A172 (cell line): Measurements from ENCODE around the gene SIL1. TPM values are rescaled to one million over a fixed set of nuclear protein-coding genes. Genes with fewer than 3 reads are reported as not detected.
"Not testable (repeated sequence)": the region's sequence is repeated elsewhere in the genome, so short reads cannot be mapped to it uniquely, and the experiment has no call there.

Source experiments
- DNase-seq: peaks from one replicate; pipeline ENCODE4 v3.0.0-alpha.2; 2015; ENCODE audit warnings: low spot score
- total RNA-seq: library from RNA; depleted of rRNA; stranded (reverse); fragments of >200 nt; shearing (Covaris generic); gene quantifications from 2 replicates; pipeline ENCODE4 v1.2.3, GENCODE V29; 2014

SIL1 gene
- total RNA-seq, 1 experiment from 2014 or later, result 60.4 TPM

- DNase-seq, result no peak
Measured at GRCh38 chr5:139204196-139204595, 6.0 kb upstream of the SIL1 start.

DNA sequence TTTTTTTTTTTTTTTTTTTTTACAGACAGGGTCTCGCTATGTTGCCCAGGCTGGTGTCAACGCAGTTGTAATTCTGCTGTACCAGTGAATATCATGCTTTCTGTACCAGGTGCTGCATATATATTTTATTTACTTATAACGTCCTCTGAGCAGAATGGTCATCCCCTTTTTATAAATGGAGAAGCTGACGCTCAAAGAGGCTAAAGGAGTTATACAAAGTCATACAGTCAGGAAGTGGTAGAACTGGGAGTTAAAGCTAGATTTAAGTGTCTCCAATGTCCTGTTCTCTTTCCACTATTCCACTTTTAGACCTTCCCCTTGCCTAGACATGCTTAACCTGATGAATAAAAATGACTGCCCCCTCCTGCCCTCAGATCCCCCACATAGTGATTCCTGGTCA lies 1.2 kb upstream of the SIL1 start:
- no peak for DNase-seq

GRCh38 chr5:139196296-139196956 lies 1.7 kb downstream of the SIL1 start:
- no peak for DNase-seq

DNA sequence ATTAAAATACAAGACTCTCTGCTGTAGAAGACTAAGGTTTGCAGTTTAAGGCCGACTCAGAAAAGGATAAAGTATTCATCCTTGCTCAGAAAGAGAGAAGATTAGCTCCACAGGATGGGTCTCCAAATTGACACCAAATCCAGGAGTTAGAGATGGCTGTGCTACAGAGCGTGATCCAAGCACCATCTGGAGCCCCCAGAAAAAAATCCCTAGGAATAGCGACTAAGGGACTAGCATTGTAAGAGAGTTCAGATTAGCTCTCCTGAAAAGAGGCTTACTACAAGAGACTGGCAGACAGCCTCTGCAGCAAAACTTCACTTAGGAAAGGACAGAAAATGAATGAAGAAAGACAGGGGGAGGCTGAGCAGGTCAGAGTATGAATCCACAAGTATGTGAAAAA lies 3.7 kb downstream of the SIL1 start:
- DNase-seq, result no peak

- no peak for DNase-seq
Measured at GRCh38 chr5:139193928-139194327, 4.2 kb downstream of the SIL1 start.

DNA sequence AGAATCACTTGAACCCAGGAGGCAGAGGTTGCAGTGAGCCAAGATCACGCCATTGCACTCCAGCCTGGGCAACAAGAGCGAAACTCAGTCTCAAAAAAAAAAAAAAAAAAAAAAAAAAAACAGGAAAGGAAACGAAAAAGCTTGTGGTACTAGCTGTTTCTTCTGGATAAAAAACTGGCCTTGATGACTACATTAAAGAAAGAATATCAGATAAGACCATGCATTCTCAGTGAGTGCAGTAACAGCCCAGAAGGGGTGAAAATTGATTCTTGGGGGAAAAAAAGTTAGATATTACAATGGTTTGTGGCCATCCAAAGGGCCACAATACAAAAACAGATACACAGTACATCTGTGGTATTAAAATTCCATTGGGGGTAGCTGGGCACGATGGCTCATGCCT lies 5.3 kb downstream of the SIL1 start:
- not testable (repeated sequence) for DNase-seq

DNA sequence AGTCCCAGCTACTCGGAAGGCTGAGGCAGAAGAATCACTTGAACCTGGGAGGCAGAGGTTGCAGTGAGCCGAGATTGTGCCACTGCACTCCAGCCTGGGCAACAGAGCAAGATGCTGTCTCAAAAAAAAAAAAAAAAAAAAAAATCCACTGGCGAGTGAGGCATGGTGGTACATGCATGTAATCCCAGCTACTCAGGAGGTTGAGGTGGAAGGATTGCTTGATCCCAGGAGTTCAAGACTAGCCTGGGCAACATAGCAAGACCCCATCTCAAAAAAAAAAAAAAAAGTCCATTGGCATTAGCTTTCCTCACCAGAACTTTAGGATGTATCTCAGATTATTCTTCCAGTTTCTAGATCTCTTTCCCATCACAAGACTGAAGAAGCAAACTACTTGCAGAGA lies 6.2 kb downstream of the SIL1 start:
- DNase-seq, result not testable (repeated sequence)

DNA sequence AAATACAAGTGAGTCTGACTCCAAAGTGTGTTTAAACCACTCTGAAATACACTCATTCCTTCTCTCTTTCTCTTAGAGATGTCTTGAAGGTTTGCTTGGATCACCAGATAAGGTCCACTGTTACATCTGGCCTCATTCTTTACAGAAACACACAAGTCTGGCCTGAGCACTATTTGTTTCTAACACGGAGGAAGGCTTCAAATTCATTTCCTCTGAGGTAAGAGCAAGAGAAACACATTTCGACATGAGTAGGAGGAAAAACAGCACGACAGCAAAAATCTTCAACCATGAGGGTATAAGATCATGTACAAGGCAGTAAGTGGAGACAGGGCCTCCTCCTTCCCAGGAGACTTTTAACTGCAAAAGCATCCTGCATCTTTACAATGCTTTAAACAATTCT lies 8.0 kb downstream of the SIL1 start:
- DNase-seq, result no peak

DNA sequence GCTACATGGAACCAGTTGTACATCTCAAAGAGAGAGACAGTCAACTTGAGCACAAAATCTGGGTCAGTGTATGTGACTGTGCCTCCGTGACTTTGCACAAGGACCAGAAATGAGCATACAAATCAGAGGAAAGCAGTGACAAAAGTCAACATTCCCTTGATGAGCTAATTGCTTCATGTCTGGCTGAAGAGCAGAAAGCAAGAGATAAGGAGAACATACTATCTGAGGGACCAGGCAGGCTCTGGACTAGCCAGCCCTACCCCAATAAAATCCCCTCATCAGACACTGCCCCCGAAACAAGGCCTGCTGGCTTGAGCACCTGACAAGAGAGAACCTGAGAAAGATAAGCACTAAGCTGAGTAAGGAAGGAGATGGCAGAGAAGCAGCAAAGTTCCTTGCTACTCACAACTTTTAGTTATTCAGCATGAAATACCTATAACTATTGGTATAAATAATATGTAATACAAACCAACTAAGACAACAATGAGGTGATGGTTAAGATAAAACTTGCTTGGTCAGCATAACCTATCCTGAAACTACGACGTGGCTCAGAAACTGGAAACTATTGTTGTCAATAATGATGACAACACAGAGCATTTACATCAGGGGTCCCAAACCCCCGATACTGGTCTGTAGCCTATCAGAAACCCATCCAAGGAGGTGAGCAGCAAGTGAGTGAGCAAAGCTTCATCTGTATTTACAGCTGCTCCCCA lies 9.5 kb downstream of the SIL1 start:
- DNase-seq, result no peak

- no peak for DNase-seq
Measured at GRCh38 chr5:139186752-139187326, 11.3 kb downstream of the SIL1 start.

DNA sequence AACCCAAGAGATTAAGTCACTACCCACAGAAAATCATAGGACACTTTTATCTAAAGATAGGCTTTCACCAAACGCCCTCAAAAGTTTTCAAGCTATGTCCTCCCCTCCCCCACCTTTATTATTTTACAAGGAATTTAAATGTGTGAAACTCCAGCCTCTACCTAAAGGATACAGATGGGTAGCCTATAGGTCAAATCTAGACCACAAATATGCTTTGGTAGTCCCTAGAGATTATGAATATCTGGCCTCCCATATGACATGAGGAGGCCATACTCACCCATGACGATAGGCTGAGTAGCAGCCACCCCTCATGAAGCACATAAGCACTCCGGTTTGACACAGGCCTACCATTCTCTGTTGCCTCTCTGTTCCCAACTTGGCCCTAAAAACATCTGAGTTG lies 11.9 kb downstream of the SIL1 start:
- DNase-seq, result no peak

DNA sequence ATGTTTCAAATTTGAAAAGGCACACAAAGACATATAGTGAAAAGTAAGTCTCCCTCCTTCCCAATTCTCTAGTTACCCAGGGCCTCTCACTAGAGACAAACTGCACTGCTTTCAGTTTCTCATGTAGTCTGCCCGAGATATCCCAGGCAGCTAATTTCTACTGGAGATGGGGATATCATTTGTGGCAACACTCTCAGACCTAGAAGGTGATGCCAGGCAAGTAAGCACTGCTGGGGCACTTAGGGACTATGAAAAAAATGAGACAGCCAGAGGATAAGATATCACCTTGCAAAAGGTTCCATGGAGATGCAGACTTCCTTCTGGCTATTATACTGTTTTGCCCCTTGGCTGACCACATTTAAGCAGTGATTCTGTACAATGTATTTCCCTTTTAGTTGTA lies 12.6 kb downstream of the SIL1 start:
- no peak for DNase-seq

- no peak for DNase-seq
Measured at GRCh38 chr5:139183502-139183901, 14.7 kb downstream of the SIL1 start.

GRCh38 chr5:139182528-139183296 lies 15.5 kb downstream of the SIL1 start:
- no peak for DNase-seq

DNA sequence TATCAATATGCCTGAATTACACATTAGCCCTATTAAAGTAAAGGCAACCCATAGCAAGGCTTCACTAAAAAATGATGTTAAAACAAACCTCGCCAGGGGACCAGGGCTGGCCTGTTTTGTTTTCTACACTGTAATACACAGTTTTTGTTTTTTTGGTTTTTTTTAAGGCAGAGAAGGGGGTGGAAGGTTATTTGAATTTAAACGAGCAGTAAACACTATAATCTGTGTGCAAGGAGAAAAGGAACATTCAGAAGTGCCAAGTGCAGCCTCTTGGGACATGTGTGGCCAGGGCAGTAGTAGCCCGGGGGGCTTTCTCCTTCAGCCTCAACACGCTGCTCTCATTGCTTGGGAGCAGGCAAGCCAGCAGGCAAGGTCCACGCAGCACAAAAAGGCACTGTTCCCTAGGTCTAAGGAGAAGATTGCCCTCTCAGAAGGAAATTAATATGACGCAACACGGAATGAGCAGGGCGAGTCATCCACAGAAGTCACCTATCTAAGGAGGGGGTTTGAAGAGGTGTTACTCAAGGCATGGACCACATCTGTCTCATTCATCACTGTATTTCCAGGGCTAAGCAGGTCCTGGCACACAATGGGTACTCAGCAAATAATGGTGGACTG lies 16.2 kb downstream of the SIL1 start:
- peak; percentile 60 for DNase-seq

DNA sequence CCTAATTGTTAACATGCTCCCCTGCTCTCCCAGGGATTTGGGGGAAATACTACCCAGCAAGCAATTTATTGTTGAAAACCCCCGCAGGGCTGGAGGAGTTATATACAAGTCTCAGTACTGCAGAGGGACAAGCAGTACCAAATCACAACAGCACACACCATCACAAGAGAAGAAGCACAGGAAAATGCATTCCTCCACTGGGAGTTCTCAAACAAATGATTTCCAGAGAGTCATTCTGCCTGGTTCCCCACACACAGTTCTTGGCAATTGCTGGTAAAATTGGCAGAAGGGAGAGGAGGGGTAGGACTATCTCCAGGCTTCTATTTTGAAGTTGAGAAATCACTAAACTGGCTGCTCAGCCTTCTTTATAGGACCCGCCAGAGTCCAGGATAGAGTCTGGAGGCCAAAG lies 16.8 kb downstream of the SIL1 start:
- no peak for DNase-seq

GRCh38 chr5:139180850-139181249 lies 17.3 kb downstream of the SIL1 start:
- no peak for DNase-seq

DNA sequence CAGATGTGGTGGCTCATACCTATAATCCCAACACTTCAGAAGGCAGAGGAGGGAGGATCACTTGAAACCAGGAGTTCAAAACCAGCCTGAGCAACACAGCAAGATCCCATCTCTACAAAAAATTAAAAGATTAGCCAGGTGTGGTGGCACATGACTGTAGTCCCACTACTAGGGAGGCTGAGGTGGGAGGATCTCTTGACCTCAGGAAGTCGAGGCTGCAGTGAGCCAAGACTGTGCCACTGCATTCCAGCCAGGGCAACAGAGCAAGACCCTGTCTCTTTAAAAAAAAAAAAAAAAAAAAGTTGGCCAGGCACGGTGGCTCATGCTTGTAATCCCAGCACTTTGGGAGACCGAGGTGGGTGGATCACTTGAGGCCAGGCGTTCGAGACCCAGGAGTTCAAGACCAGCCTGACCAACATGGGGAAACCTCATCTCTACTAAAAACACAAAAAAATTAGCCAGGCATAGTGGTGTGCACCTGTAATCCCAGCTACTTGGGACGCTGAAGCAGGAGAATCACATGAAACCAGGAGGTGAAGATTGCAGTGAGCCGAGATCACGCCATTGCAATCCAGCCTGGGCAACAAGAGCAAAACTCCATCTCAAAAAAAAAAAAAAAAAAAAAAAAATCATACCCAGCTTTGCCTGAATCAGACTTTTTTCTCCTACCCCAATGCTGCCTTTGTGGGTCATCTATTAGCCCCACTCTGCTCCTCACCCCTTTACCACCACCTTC lies 18.2 kb downstream of the SIL1 start:
- not testable (repeated sequence) for DNase-seq

DNA sequence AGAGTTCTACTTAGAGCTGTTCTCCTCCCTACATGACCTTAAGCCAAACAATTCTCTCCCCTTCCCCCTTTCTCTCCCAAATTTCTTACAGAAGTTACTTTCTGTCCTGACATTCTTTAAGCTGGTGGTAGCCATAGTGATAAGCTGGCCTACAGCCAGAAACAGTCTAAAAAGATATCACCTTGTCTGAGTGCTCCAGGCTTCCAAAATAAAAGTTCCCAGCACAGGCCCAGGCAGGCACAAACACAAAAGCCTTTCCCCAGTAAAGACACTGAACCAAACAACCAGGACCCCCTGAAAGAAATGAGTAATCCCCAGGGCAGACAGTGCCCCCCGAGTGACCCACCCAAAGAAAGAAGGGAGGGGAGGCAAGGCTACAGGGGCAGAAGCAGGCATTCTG lies 19.2 kb downstream of the SIL1 start:
- DNase-seq, result peak; percentile 21

GRCh38 chr5:139178589-139178917 lies 19.6 kb downstream of the SIL1 start:
- DNase-seq, result no peak

GRCh38 chr5:139177809-139178588 lies 20.2 kb downstream of the SIL1 start:
- no peak for DNase-seq
